Measurements from ENCODE around the gene TBX4. TPM values are rescaled to one million over a fixed set of nuclear protein-coding genes. Genes with fewer than 3 reads are reported as not detected.
A peak's percentile ranks its signal among the peaks of the same experiment; 100 is the strongest.

TBX4 gene
- total RNA-seq, 1 experiment from 2014 or later = not detected

DNA sequence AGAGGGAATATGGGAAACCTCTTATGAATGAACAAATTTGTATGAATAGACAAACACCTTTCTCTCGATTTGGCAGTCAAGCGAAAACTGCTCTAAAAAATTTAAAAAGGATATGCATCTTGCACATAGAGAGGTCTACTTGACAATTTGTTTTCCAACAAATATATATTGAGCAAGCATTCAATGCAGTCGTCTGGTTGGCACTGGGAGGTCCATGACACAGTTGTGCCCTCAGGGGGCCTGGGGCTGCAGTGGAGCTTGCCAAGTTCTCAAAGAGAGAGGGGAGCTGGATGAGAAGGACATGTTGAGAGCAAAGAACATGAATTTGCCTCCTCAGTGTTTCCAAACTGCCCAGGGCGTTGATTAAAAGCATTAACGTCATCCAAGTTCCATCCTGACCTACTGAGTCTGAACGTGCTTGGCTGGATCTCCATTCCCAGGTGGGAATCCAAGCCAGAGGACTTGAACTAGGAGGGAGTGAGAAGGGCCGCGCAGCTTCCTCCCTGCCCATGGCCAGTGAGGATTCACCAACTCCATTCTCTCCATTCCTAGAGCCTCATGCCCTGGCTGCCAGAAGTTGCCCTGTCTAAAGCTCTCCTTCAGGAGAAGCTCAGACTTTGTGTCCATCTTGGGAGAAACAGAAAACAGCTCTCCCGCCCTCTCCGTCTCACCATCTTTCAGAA, 28.1 kb upstream of the TBX4 start:
- H3K9me3 ChIP-seq (ENCODE audit: insufficient read depth, low read depth) = no peaks in the 10 kb centered on the region; the same call in 1 of the 2 replicates
- H3K4me1 ChIP-seq (replicated peaks; ENCODE audit: insufficient read depth) = peaks cover 13% of the 10 kb centered on the region; the same call in 1 of the 2 replicates
- no peaks in the 10 kb centered on the region for H3K79me2 ChIP-seq (ENCODE audit: low read depth)
- H4K20me1 ChIP-seq (ENCODE audit: insufficient read depth) = no peaks in the 10 kb centered on the region
- CTCF ChIA-PET = no interaction called here
- no peaks in the 10 kb centered on the region for H3K27me3 ChIP-seq (ENCODE audit: insufficient read depth, low read depth)
- H2AFZ ChIP-seq = no peak overlapping the region
- BruUV-seq (replicated peaks) = no TSS peak
- no peak overlapping the region for H3K4me3 ChIP-seq
- no peak overlapping the region for H3K27ac ChIP-seq
- H3F3A ChIP-seq (ENCODE audit: insufficient read depth, low read depth) = peaks cover 6% of the 10 kb centered on the region; the same call in 1 of the 2 replicates
- H3K4me2 ChIP-seq = no peak overlapping the region
- H3K36me3 ChIP-seq (ENCODE audit: low read depth) = no peaks in the 10 kb centered on the region
- intact Hi-C loops (cut with micrococcal nuclease; ENCODE audit: unreplicated experiment) = no loop called here
- no peaks in the 10 kb centered on the region; the same call in 1 of the 2 replicates for H3K9me2 ChIP-seq (ENCODE audit: insufficient read depth)
- TF ChIP-seq EZH2 (IDR thresholded peaks at IDR 0.05; ENCODE audit: low read depth) = no peak
- TF ChIP-seq, protein P1, sequence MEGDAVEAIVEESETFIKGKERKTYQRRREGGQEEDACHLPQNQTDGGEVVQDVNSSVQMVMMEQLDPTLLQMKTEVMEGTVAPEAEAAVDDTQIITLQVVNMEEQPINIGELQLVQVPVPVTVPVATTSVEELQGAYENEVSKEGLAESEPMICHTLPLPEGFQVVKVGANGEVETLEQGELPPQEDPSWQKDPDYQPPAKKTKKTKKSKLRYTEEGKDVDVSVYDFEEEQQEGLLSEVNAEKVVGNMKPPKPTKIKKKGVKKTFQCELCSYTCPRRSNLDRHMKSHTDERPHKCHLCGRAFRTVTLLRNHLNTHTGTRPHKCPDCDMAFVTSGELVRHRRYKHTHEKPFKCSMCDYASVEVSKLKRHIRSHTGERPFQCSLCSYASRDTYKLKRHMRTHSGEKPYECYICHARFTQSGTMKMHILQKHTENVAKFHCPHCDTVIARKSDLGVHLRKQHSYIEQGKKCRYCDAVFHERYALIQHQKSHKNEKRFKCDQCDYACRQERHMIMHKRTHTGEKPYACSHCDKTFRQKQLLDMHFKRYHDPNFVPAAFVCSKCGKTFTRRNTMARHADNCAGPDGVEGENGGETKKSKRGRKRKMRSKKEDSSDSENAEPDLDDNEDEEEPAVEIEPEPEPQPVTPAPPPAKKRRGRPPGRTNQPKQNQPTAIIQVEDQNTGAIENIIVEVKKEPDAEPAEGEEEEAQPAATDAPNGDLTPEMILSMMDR (conservative IDR thresholded peaks at IDR 0.05) = no peak
- POLR2A ChIA-PET (ENCODE audit: unreplicated experiment) = no interaction called here
- no peak for DNase-seq

DNA sequence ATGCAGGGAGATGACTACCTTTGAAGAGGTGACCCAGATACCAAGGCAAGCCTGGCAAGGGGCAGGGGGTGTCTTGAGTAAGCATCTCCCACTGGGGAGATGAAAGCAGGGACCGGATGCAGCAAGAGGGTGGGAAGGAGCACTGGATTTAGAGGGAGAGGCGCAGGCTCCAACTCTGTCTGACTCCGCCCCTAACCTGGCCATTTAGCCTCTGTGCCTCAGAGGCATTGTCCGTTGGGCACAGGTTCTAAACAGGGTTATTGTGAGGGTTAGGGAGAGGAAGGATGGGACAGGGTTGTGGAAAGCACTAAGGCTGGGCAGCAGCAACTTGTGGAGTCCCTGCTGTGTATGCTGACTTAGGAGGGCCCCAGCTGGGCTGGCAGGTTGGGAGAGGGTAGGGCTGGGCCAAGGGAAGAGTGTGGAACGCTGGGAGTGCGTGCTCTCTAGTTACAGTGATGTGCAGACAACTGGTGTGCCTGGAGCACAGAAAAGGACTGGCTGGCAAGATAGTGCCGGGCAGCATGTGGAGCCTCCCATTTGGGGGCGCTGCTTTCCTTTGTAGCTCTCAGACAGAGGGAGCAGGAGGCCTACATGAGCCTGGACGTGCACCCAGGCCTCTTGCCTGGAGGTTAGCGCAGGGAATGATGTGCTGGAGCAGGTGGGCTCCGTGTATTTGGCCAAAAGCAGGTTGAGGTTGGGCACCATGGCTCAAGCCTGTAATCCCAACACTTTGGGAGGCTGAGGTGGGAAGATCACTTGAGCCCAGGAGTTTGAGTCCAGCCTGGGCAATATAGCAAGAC, 26.3 kb upstream of the TBX4 start:
- intact Hi-C loops (cut with micrococcal nuclease; ENCODE audit: unreplicated experiment) = no loop called here
- BruUV-seq (replicated peaks) = no TSS peak
- H2AFZ ChIP-seq = no peak overlapping the region
- no peak overlapping the region for H3K4me2 ChIP-seq
- H3K27ac ChIP-seq = no peak overlapping the region
- TF ChIP-seq, protein P1 (conservative IDR thresholded peaks at IDR 0.05) = no peak
- no peak for TF ChIP-seq EZH2 (IDR thresholded peaks at IDR 0.05; ENCODE audit: low read depth)
- no peaks in the 10 kb centered on the region; the same call in 1 of the 2 replicates for H3K9me2 ChIP-seq (ENCODE audit: insufficient read depth)
- peaks cover 13% of the 10 kb centered on the region; the same call in 1 of the 2 replicates for H3K4me1 ChIP-seq (replicated peaks; ENCODE audit: insufficient read depth)
- peak in 1 of 2 experiments; percentile 15 for DNase-seq
- no peaks in the 10 kb centered on the region; the same call in 1 of the 2 replicates for H3K9me3 ChIP-seq (ENCODE audit: insufficient read depth, low read depth)
- H3F3A ChIP-seq (ENCODE audit: insufficient read depth, low read depth) = peaks cover 6% of the 10 kb centered on the region; the same call in 1 of the 2 replicates
- H3K4me3 ChIP-seq = no peak overlapping the region
- H3K79me2 ChIP-seq (ENCODE audit: low read depth) = no peaks in the 10 kb centered on the region
- no peaks in the 10 kb centered on the region for H3K27me3 ChIP-seq (ENCODE audit: insufficient read depth, low read depth)
- ChIA-PET POLR2A (ENCODE audit: unreplicated experiment) (no interaction called here), CTCF (no interaction called here)
- no peaks in the 10 kb centered on the region for H4K20me1 ChIP-seq (ENCODE audit: insufficient read depth)
- H3K36me3 ChIP-seq (ENCODE audit: low read depth) = no peaks in the 10 kb centered on the region

DNA sequence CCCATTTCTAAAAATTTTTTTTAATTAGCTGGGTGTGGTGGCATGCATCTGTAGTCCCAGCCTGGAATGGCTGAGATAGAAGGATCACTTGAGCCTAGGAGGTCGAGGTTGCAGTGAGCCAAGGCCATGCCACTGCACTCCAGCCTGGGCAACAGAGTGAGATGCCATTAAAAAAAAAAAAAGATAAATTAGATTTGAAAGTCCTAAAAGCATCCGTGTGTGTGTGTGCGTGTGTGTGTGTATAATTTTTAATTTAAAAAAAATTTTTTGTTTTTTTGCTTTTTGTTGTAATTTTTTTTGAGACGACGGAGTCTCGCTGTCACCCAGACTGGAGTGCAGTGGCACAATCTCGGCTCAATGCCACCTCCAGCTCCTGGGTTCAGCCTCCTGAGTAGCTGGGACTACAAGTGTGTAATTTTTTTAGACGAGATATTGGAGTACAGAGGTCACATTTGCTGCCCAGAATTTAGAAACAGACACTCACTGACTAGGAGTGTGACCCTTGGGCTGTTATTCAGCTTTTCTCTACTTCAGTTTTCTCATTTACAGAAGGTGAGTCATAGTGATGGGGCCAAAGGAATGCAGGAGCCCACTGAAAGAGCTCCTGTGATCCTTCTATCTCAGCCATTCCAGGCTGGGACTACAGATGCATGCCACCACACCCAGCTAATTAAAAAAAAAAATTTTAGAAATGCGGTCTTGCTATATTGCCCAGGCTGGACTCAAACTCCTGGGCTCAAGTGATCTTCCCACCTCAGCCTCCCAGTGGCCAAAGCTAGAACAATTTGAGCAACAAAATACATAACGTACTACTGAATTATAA, 25.5 kb upstream of the TBX4 start:
- ChIA-PET POLR2A (ENCODE audit: unreplicated experiment) (no interaction called here), CTCF (no interaction called here)
- no peaks in the 10 kb centered on the region; the same call in 1 of the 2 replicates for H3K9me3 ChIP-seq (ENCODE audit: insufficient read depth, low read depth)

More for the DNA sequence above, 25.5 kb upstream of the TBX4 start:
- Histone ChIP-seq H3K27ac (no peak overlapping the region), H3K9me2 (ENCODE audit: insufficient read depth) (no peaks in the 10 kb centered on the region; the same call in 1 of the 2 replicates), H3K27me3 (ENCODE audit: insufficient read depth, low read depth) (no peaks in the 10 kb centered on the region), H3K36me3 (ENCODE audit: low read depth) (no peaks in the 10 kb centered on the region), H2AFZ (no peak overlapping the region), H3K4me1 (replicated peaks; ENCODE audit: insufficient read depth) (peaks cover 15% of the 10 kb centered on the region; the same call in 1 of the 2 replicates), H3K4me3 (no peak overlapping the region), H3K4me2 (peak overlapping the region; percentile 42; the same call in 1 of the 2 replicates), H4K20me1 (ENCODE audit: insufficient read depth) (no peaks in the 10 kb centered on the region), H3K79me2 (ENCODE audit: low read depth) (no peaks in the 10 kb centered on the region), H3F3A (ENCODE audit: insufficient read depth, low read depth) (peaks cover 8% of the 10 kb centered on the region; the same call in 1 of the 2 replicates)
- TF ChIP-seq EZH2 (IDR thresholded peaks at IDR 0.05; ENCODE audit: low read depth) = no peak
- TF ChIP-seq, protein P1 (conservative IDR thresholded peaks at IDR 0.05) = no peak
- intact Hi-C loops (cut with micrococcal nuclease; ENCODE audit: unreplicated experiment) = no loop called here
- BruUV-seq (replicated peaks) = no TSS peak
- DNase-seq = peak; percentile 37 to 59

Measured in PC-9 (cell line).